Measurements from ENCODE around the gene SIRT3.
A peak's percentile ranks its signal among the peaks of the same experiment; 100 is the strongest.

The SIRT3 gene

GRCh38 chr11:213111-213510 lies 23.0 kb downstream of the SIRT3 start:
- DNase-seq: no peak

- no peak for DNase-seq
Measured at GRCh38 chr11:212150-213100, 23.7 kb downstream of the SIRT3 start.

GRCh38 chr11:211741-212140 lies 24.4 kb downstream of the SIRT3 start:
- no peak for DNase-seq

- no peak for DNase-seq
Measured at GRCh38 chr11:211295-211694, 24.8 kb downstream of the SIRT3 start.

- DNase-seq: no peak
Measured at GRCh38 chr11:210803-211180, 25.4 kb downstream of the SIRT3 start.

- no peak for DNase-seq
Measured at GRCh38 chr11:210122-210802, 25.9 kb downstream of the SIRT3 start.

GRCh38 chr11:209275-210121 lies 26.6 kb downstream of the SIRT3 start:
- DNase-seq: no peak

GRCh38 chr11:208917-209260 lies 27.3 kb downstream of the SIRT3 start:
- DNase-seq: peak; percentile 31

GRCh38 chr11:208181-208916 lies 27.8 kb downstream of the SIRT3 start:
- DNase-seq: peak; percentile 86

GRCh38 chr11:207863-208180 lies 28.3 kb downstream of the SIRT3 start:
- no peak for DNase-seq

- DNase-seq: peak; percentile 99
Measured at GRCh38 chr11:207208-207862, 28.8 kb downstream of the SIRT3 start, which contains the start of the genes BET1L and RIC8A. Gene BET1L (minus strand): TSS chr11:207399. CDS start chr11:207321, 78 bp downstream. Gene RIC8A (plus strand): TSS chr11:207708. CDS start chr11:208855, 1,147 bp downstream.

- DNase-seq: no peak
Measured at GRCh38 chr11:206526-207207, 29.5 kb downstream of the SIRT3 start.

GRCh38 chr11:206002-206384 lies 30.1 kb downstream of the SIRT3 start:
- DNase-seq: no peak

- no peak for DNase-seq
Measured at GRCh38 chr11:205221-206001, 30.7 kb downstream of the SIRT3 start.

- DNase-seq: no peak
Measured at GRCh38 chr11:204587-205109, 31.5 kb downstream of the SIRT3 start.

- DNase-seq: no peak
Measured at GRCh38 chr11:203945-204586, 32.1 kb downstream of the SIRT3 start.

- no peak for DNase-seq
Measured at GRCh38 chr11:203056-203944, 32.8 kb downstream of the SIRT3 start.

GRCh38 chr11:202490-202889 lies 33.7 kb downstream of the SIRT3 start:
- DNase-seq: no peak

- DNase-seq: no peak
Measured at GRCh38 chr11:201966-202365, 34.2 kb downstream of the SIRT3 start.

Measured in NCI-H69 (cell line).